SK-N-SH treated with all-trans-retinoic acid at 6 μM for 48 hours (cell line): ENCODE data around the gene GFPT1.

Experiments used
- ATAC-seq: fragments of 200-7000 bp; cut with Tn5 transposase; 3 replicates; pipeline ENCODE4 v1.9.1; 2020; ENCODE audit warnings: mild to moderate bottlenecking, moderate library complexity
- ARNTL ChIP-seq: fragments of 450-650 bp; formaldehyde crosslinking; IDR thresholded peaks from 2 replicates; pipeline ENCODE4 v1.5.0; 2020; ENCODE audit warnings: low read depth, mild to moderate bottlenecking, moderate library complexity, borderline replicate concordance
- BACH2 ChIP-seq: fragments of 250-450 bp; sonication (Bioruptor Pico); IDR thresholded peaks from 2 replicates; pipeline ENCODE4 v1.9.0; 2021; ENCODE audit warnings: mild to moderate bottlenecking, borderline replicate concordance
- CSDC2 ChIP-seq: fragments of 250-450 bp; sonication (Bioruptor Pico); IDR thresholded peaks from 2 replicates; pipeline ENCODE4 v1.5.0; 2020; ENCODE audit warnings: mild to moderate bottlenecking, moderate library complexity
- CSRNP3 ChIP-seq: fragments of 250-450 bp; sonication (Bioruptor Pico); IDR thresholded peaks from 2 replicates; pipeline ENCODE4 v1.5.1; 2021; ENCODE audit warnings: mild to moderate bottlenecking, moderate library complexity
- ESRRG ChIP-seq: fragments of 250-450 bp; sonication (Bioruptor Pico); IDR thresholded peaks from 2 replicates; pipeline ENCODE4 v1.6.1; 2021; ENCODE audit warnings: mild to moderate bottlenecking
- GLIS3 ChIP-seq: fragments of 250-450 bp; sonication (Bioruptor Pico); IDR thresholded peaks from 2 replicates; pipeline ENCODE4 v1.5.0; 2020; ENCODE audit warnings: mild to moderate bottlenecking, moderate library complexity
- ISL1 ChIP-seq: fragments of 250-450 bp; sonication (Bioruptor Pico); IDR thresholded peaks from 2 replicates; pipeline ENCODE4 v2.1.2; 2022; ENCODE audit warnings: mild to moderate bottlenecking, moderate library complexity
- OSR1 ChIP-seq: fragments of 250-450 bp; sonication (Bioruptor Pico); IDR thresholded peaks from 2 replicates; pipeline ENCODE4 v1.8.0; 2022; ENCODE audit warnings: moderate library complexity, mild to moderate bottlenecking, inconsistent platforms
- PPARA ChIP-seq: fragments of 250-450 bp; sonication (Bioruptor Pico); IDR thresholded peaks from 2 replicates; pipeline ENCODE4 v1.5.0; 2020; ENCODE audit warnings: mild to moderate bottlenecking, borderline replicate concordance
- SNAI2 ChIP-seq: fragments of 250-450 bp; sonication (Bioruptor Pico); IDR thresholded peaks from 2 replicates; pipeline ENCODE4 v1.5.0; 2020; ENCODE audit warnings: mild to moderate bottlenecking, moderate library complexity
- TCF4 ChIP-seq: fragments of 250-450 bp; sonication (Bioruptor Pico); IDR thresholded peaks from 2 replicates; pipeline ENCODE4 v1.8.0; 2021; ENCODE audit warnings: mild to moderate bottlenecking, moderate library complexity, borderline replicate concordance
- TOX ChIP-seq: fragments of 250-450 bp; sonication (Bioruptor Pico); IDR thresholded peaks from 2 replicates; pipeline ENCODE4 v1.8.0; 2021; ENCODE audit warnings: mild to moderate bottlenecking, moderate library complexity, borderline replicate concordance
- ZC3H10 ChIP-seq: fragments of 250-450 bp; sonication (Bioruptor Pico); IDR thresholded peaks from 2 replicates; pipeline ENCODE4 v1.5.1; 2021; ENCODE audit warnings: mild to moderate bottlenecking, moderate library complexity
- ZFP3 ChIP-seq: fragments of 250-450 bp; sonication (Bioruptor Pico); IDR thresholded peaks from 2 replicates; pipeline ENCODE4 v1.5.0; 2020; ENCODE audit warnings: mild to moderate bottlenecking, moderate library complexity
- ZNF565 ChIP-seq: fragments of 450-650 bp; formaldehyde crosslinking; conservative IDR thresholded peaks from 2 replicates; pipeline ENCODE4 v1.5.0; 2020; ENCODE audit warnings: low read depth, mild to moderate bottlenecking, moderate library complexity
- ZNF70 ChIP-seq: fragments of 450-650 bp; formaldehyde crosslinking; IDR thresholded peaks from 2 replicates; pipeline ENCODE4 v1.5.0; 2020; ENCODE audit warnings: mild to moderate bottlenecking, moderate library complexity
- ZNF8 ChIP-seq: fragments of 450-650 bp; formaldehyde crosslinking; IDR thresholded peaks from 2 replicates; pipeline ENCODE4 v1.5.0; 2020; ENCODE audit warnings: mild to moderate bottlenecking, moderate library complexity
- TF ChIP-seq, protein P1 (sequence below): fragments of 250-450 bp; sonication (Bioruptor Pico); IDR thresholded peaks from 2 replicates; pipeline ENCODE4 v1.8.0; 2021; ENCODE audit warnings: low read depth, mild to moderate bottlenecking, moderate library complexity, borderline replicate concordance
- TF ChIP-seq, protein P2 (sequence below): fragments of 250-450 bp; sonication (Bioruptor Pico); IDR thresholded peaks from 2 replicates; pipeline ENCODE4 v1.8.0; 2020; ENCODE audit warnings: mild to moderate bottlenecking, moderate library complexity, borderline replicate concordance
- TF ChIP-seq, protein P3 (sequence below): fragments of 250-450 bp; sonication (Bioruptor Pico); IDR thresholded peaks from 2 replicates; pipeline ENCODE4 v1.5.0; 2020; ENCODE audit warnings: mild to moderate bottlenecking, moderate library complexity
- TF ChIP-seq, protein P4 (sequence below): fragments of 250-450 bp; sonication (Bioruptor Pico); IDR thresholded peaks from 2 replicates; pipeline ENCODE4 v1.5.1; 2020; ENCODE audit warnings: low read depth, mild to moderate bottlenecking, moderate library complexity

The GFPT1 gene

DNA sequence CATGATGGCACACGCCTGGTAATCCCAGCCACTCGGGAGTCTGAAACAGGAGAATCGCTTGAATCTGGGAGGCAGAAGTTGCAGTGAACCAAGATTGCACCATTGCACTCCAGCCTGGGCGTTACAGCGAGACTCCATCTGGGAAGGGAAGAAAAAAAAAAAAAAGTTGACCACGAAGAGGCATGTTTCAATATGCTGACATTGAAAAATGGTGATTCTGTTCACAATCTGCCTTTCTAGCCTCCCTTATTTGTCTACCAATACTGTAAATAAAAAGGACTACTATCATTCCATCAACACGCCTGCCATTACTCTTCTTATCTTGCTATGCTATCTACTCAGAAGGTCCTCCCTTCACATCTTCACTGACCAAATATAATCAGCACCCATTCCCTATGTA lies 18.4 kb downstream of the GFPT1 start (continued):
- TF ChIP-seq, protein P1, sequence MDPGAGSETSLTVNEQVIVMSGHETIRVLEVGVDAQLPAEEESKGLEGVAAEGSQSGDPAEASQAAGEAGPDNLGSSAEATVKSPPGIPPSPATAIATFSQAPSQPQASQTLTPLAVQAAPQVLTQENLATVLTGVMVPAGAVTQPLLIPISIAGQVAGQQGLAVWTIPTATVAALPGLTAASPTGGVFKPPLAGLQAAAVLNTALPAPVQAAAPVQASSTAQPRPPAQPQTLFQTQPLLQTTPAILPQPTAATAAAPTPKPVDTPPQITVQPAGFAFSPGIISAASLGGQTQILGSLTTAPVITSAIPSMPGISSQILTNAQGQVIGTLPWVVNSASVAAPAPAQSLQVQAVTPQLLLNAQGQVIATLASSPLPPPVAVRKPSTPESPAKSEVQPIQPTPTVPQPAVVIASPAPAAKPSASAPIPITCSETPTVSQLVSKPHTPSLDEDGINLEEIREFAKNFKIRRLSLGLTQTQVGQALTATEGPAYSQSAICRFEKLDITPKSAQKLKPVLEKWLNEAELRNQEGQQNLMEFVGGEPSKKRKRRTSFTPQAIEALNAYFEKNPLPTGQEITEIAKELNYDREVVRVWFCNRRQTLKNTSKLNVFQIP (CRISPR knock-in tag), result no peak
- no peak for TF ChIP-seq ZNF565
- TF ChIP-seq, all 23 proteins: peak for 0

GRCh38 chr2:69359371-69359770 lies 27.7 kb downstream of the GFPT1 start:
- ATAC-seq, result no peak
- TF ChIP-seq, protein P1 (CRISPR knock-in tag), result no peak
- TF ChIP-seq ESRRG (CRISPR knock-in tag) (no peak), TCF4 (no peak), ZNF565 (no peak), CSDC2 (CRISPR knock-in tag) (no peak), BACH2 (CRISPR knock-in tag) (no peak), ZFP3 (CRISPR knock-in tag) (no peak), ZNF70 (CRISPR knock-in tag) (no peak), TOX (CRISPR knock-in tag) (no peak), ZNF8 (no peak), SNAI2 (no peak), ARNTL (CRISPR knock-in tag) (no peak), ZC3H10 (CRISPR knock-in tag) (no peak), PPARA (CRISPR knock-in tag) (no peak)
- TF ChIP-seq, protein P2, sequence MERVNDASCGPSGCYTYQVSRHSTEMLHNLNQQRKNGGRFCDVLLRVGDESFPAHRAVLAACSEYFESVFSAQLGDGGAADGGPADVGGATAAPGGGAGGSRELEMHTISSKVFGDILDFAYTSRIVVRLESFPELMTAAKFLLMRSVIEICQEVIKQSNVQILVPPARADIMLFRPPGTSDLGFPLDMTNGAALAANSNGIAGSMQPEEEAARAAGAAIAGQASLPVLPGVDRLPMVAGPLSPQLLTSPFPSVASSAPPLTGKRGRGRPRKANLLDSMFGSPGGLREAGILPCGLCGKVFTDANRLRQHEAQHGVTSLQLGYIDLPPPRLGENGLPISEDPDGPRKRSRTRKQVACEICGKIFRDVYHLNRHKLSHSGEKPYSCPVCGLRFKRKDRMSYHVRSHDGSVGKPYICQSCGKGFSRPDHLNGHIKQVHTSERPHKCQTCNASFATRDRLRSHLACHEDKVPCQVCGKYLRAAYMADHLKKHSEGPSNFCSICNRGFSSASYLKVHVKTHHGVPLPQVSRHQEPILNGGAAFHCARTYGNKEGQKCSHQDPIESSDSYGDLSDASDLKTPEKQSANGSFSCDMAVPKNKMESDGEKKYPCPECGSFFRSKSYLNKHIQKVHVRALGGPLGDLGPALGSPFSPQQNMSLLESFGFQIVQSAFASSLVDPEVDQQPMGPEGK, result no peak
- TF ChIP-seq, protein P3, sequence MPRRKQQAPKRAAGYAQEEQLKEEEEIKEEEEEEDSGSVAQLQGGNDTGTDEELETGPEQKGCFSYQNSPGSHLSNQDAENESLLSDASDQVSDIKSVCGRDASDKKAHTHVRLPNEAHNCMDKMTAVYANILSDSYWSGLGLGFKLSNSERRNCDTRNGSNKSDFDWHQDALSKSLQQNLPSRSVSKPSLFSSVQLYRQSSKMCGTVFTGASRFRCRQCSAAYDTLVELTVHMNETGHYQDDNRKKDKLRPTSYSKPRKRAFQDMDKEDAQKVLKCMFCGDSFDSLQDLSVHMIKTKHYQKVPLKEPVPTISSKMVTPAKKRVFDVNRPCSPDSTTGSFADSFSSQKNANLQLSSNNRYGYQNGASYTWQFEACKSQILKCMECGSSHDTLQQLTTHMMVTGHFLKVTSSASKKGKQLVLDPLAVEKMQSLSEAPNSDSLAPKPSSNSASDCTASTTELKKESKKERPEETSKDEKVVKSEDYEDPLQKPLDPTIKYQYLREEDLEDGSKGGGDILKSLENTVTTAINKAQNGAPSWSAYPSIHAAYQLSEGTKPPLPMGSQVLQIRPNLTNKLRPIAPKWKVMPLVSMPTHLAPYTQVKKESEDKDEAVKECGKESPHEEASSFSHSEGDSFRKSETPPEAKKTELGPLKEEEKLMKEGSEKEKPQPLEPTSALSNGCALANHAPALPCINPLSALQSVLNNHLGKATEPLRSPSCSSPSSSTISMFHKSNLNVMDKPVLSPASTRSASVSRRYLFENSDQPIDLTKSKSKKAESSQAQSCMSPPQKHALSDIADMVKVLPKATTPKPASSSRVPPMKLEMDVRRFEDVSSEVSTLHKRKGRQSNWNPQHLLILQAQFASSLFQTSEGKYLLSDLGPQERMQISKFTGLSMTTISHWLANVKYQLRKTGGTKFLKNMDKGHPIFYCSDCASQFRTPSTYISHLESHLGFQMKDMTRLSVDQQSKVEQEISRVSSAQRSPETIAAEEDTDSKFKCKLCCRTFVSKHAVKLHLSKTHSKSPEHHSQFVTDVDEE (CRISPR knock-in tag), result no peak

DNA sequence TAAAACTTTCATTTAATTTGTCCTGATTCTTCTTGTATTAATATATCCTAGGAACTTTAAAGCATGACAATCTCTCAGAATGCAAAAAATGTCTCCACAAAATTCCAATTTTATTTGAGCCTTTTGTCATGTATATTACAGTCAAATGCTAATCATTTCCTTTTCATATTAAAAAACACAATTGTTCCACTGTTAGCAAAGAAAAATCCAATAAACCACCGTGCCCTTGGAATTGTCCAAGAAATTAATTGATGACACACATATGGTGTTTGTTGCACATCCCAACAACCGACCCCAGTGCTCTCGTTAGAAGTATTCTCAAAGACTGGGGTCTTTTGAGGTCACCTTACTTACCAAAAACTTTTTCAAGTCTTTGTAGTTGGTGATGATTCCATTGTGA lies 28.1 kb downstream of the GFPT1 start:
- no peak for ATAC-seq
- TF ChIP-seq CSRNP3 (CRISPR knock-in tag) (no peak), GLIS3 (CRISPR knock-in tag) (no peak), ZC3H10 (CRISPR knock-in tag) (no peak), TOX (CRISPR knock-in tag) (no peak), ZFP3 (CRISPR knock-in tag) (no peak), ZNF70 (CRISPR knock-in tag) (no peak), OSR1 (CRISPR knock-in tag) (no peak), ISL1 (CRISPR knock-in tag) (no peak), PPARA (CRISPR knock-in tag) (no peak), CSDC2 (CRISPR knock-in tag) (no peak)
- TF ChIP-seq, protein P4, sequence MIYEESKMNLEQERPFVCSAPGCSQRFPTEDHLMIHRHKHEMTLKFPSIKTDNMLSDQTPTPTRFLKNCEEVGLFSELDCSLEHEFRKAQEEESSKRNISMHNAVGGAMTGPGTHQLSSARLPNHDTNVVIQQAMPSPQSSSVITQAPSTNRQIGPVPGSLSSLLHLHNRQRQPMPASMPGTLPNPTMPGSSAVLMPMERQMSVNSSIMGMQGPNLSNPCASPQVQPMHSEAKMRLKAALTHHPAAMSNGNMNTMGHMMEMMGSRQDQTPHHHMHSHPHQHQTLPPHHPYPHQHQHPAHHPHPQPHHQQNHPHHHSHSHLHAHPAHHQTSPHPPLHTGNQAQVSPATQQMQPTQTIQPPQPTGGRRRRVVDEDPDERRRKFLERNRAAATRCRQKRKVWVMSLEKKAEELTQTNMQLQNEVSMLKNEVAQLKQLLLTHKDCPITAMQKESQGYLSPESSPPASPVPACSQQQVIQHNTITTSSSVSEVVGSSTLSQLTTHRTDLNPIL, result no peak
- TF ChIP-seq, protein P2, result no peak
